HG02970 (cell line): ENCODE results near the gene OR1I1.
"Not testable (repeated sequence)": the region's sequence is repeated elsewhere in the genome, so short reads cannot be mapped to it uniquely, and the experiment has no call there.

ENCODE experiments used
- ATAC-seq: cut with Tn5 transposase; IDR thresholded peaks from one replicate; pipeline ENCODE4 v1.9.1; 2021; ENCODE audit warnings: mild to moderate bottlenecking, moderate library complexity, moderate number of reproducible peaks; ENCODE audit not compliant: unreplicated experiment, low FRiP score

OR1I1 gene

DNA sequence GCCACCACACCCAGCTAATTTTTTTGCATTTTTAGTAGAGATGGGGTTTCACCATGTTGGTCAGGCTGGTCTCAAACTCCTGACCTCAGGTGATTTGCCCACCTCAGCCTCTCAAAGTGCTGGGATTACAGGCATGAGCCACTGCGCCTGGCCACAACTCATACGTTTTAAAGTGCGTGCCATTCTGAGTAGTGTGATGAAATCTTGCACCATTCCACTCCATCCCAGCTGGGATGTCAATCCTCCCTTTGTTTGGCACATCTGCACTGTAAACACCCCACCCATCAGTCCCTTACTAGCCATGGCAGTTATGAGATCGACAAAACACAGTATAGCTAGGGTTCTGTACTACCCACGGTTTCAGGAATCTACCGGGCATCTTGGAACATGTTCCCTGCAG lies 16.0 kb downstream of the OR1I1 start:
- ATAC-seq, result not testable (repeated sequence)

DNA sequence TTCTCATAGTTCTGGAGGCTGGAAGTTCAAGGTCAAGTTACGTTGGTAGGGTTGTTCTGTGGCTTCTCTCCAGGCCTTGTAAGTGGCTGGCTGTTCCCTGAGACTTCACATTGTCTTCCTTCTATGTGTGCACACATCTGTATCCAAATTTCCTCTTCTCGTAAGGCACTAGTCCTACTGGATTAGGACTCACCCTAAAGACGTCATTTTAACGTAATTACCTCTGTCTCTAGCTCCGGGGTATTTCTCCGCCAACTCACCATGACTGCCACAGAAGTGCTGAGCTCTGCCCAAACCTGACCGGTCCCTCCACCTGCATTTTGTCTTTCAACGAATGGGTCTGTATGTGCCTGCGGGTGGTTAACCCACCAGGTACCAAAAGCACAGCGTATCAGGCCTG lies 16.4 kb downstream of the OR1I1 start:
- ATAC-seq, result no peak

- ATAC-seq, result no peak
These were observed 17.1 kb downstream of the OR1I1 start for GRCh38 chr19:15099017-15099582.

DNA sequence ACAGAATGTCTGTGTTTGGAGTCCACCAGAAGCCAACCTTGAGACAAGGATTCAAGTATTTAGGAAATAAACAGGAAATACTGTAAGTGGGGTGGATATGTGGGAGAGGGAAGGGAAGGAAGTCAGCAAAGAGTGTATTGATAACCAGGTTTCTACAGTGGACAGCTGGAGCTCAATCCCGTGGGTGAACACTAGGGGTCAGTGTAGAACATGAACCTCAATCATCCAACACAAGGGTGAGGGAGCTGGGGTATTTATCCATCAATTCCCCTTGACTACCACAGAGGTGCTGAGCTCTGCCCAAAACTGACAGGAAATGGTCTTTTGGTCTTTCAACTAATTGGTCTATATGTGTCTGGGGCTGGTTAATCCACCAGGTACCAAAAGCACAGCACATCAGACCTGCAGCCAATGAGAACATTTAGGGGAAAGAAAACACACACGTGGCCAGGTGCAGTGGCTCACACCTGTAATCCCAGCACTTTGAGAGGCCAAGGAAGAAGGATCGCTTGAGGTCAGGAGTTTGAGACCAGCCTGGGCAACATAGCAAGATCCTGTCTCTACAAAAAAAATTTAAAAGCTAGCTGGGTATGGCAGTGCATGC lies 19.6 kb downstream of the OR1I1 start:
- ATAC-seq, result no peak

- ATAC-seq, result no peak
These were observed 22.0 kb downstream of the OR1I1 start for GRCh38 chr19:15104003-15104402.

GRCh38 chr19:15104411-15104810 lies 22.4 kb downstream of the OR1I1 start:
- no peak for ATAC-seq

- ATAC-seq, result no peak
These were observed 23.0 kb downstream of the OR1I1 start for GRCh38 chr19:15105044-15105443.

GRCh38 chr19:15107061-15108010 lies 25.3 kb downstream of the OR1I1 start, which contains the start of gene SYDE1:
Gene SYDE1 (plus strand): TSS chr19:15107401. CDS start chr19:15107434, 33 bp downstream.
- ATAC-seq, result no peak

GRCh38 chr19:15108145-15108844 lies 26.3 kb downstream of the OR1I1 start:
- ATAC-seq, result no peak

- ATAC-seq, result no peak
These were observed 27.1 kb downstream of the OR1I1 start for GRCh38 chr19:15108845-15109767.

- ATAC-seq, result no peak
These were observed 27.9 kb downstream of the OR1I1 start for GRCh38 chr19:15109768-15110417.

DNA sequence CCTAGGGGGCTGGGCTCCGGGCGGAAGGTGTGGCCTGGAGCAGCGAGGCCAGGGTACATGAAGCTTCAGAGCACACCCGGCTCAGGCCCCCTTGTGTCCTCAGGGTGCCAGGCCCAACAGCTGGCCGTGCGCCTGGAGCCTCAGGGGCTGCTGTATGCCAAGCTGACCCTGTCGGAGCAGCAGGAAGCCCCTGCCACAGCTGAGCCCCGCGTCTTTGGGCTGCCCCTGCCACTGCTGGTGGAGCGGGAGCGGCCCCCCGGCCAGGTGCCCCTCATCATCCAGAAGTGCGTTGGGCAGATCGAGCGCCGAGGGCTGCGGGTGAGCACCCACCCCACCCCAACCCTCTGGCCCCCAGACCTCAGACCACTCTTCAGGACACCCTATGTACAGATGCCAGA lies 28.4 kb downstream of the OR1I1 start:
- ATAC-seq, result no peak

DNA sequence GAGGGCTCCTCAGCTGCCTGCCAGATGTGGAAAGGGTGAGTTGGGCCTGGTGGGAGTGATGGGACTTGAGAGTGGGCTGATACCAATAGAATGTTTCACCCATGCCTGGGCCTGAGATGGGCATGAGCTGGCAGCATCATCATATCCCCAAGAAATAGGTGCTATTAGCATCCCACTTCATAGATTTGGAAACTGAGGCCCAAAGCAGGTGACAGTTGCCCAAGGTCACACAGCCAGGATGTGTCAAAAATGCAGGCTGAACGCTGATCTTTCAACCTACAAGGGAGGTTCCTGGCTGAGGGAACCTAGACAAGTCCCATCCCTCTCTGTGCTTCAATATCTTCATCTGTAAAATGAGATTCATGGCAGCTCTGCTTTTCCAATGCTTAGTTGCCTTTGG lies 29.7 kb downstream of the OR1I1 start:
- no peak for ATAC-seq

GRCh38 chr19:15112385-15112784 lies 30.4 kb downstream of the OR1I1 start:
- no peak for ATAC-seq

GRCh38 chr19:15113245-15114152 lies 31.5 kb downstream of the OR1I1 start:
- no peak for ATAC-seq

DNA sequence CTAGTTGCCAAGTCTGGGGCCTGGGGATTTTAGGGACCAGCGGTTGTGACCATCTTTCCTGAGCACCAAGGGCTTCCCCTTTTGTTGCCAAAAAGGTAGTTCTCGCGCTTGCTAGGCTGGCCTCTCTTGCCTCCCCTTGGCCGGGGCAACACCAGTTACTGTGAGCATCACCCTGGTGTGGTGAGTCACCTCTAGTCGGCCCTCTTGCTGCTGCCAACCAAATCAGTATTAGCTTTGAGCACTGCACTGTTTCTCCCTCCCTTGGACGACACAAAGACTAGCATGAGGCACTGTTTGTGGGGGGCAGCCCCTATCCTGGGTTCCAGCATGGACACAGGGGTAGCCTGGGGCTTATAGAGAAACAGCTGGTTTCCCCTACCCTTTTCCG lies 32.1 kb downstream of the OR1I1 start:
- no peak for ATAC-seq

DNA sequence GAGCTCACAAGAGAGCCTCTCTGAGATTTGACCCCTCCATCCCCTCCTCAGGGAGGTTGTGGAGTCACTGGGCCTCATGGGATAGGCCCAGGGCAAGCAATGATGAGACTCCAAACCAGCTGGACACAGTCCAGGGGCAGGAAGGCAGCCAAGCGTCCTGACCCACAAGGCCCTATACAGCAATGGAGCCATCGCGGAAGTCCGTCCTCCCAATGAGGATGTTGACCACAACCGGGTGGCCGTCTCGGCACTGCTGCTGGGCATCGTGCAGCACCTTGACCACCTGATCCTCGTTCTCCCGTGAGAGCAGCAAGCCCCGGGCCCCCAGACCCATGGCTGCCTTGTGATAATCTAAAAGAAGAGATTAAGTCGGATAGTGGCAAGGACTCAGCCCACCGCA lies 33.1 kb downstream of the OR1I1 start:
- no peak for ATAC-seq
